WERI-Rb-1 (cell line): ENCODE results near the gene PER3.
A peak's percentile ranks its signal among the peaks of the same experiment; 100 is the strongest.

Source experiments
- DNase-seq: peaks from one replicate; pipeline ENCODE4 v3.0.0-alpha.2; 2020
- H3K27ac ChIP-seq: fragments of 250-450 bp; sonication (Bioruptor Pico); 2 replicates; pipeline ENCODE4 v1.5.1; 2020; ENCODE audit warnings: mild to moderate bottlenecking, moderate library complexity
- H3K27me3 ChIP-seq: fragments of 250-450 bp; sonication (Bioruptor Pico); 2 replicates; pipeline ENCODE4 v1.5.1; 2021; ENCODE audit warnings: mild to moderate bottlenecking, low read depth, moderate library complexity; ENCODE audit not compliant: insufficient read depth, severe bottlenecking
- H3K36me3 ChIP-seq: fragments of 250-450 bp; sonication (Bioruptor Pico); 2 replicates; pipeline ENCODE4 v1.5.1; 2020; ENCODE audit warnings: mild to moderate bottlenecking, moderate library complexity
- H3K4me3 ChIP-seq: 2 replicates; pipeline ENCODE4 v1.5.1; 2011; ENCODE audit warnings: low read depth, mild to moderate bottlenecking, control low read depth, low read length
- H3K9me3 ChIP-seq: fragments of 250-450 bp; sonication (Bioruptor Pico); 2 replicates; pipeline ENCODE4 v1.5.1; 2021; ENCODE audit warnings: mild to moderate bottlenecking, moderate library complexity; ENCODE audit not compliant: severe bottlenecking
- TF ChIP-seq, protein P1 (sequence below): IDR thresholded peaks from 2 replicates; pipeline ENCODE4 v1.5.1; 2011; ENCODE audit warnings: low read depth, mild to moderate bottlenecking, control low read depth, inconsistent platforms, low read length

The PER3 gene

DNA sequence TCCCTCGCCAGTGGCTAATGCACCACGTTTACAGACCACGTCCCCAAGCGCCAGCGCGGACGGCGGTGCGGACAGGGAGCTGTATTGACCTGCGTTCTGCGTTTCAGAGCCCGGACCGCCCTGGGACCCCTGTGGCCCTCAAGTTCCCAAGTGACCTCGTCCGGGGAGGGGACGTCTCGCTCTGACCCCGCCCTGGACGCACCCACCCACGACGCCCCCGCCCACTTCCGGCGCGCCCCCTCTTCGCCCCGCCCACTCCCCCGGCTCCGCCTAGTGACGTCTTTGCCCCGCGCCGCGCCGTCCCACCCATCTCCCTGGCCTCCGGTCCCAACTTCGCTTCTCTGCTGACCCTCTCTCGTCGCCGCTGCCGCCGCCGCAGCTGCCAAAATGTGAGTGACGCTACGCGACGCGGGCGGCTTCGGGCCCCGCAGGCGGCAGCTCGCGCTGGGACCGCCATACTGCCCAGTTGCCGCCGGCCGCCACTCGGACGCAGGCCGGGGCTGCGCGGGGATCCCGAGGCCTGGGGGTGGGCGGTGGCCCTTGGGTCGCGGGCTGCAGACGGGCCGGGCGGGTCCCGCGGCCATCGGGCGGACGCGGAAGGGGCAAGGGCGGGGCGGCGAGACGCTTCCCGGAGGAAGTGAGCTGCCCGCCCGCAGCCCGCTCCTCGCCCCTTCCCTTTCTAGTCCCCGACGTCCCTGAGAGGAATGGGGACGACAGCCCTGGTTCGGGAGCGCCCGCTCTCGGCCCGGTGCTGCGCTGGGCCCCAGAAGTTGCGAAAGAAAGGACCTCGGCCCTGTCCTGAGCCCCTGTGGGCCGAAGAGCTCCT lies 12.9 kb upstream of the PER3 start, which contains the start of gene VAMP3:
Gene VAMP3 (plus strand): TSS at position 300 of the 826 bp plus-strand sequence. CDS start 88 bp downstream, at position 388.
- TF ChIP-seq, protein P1, sequence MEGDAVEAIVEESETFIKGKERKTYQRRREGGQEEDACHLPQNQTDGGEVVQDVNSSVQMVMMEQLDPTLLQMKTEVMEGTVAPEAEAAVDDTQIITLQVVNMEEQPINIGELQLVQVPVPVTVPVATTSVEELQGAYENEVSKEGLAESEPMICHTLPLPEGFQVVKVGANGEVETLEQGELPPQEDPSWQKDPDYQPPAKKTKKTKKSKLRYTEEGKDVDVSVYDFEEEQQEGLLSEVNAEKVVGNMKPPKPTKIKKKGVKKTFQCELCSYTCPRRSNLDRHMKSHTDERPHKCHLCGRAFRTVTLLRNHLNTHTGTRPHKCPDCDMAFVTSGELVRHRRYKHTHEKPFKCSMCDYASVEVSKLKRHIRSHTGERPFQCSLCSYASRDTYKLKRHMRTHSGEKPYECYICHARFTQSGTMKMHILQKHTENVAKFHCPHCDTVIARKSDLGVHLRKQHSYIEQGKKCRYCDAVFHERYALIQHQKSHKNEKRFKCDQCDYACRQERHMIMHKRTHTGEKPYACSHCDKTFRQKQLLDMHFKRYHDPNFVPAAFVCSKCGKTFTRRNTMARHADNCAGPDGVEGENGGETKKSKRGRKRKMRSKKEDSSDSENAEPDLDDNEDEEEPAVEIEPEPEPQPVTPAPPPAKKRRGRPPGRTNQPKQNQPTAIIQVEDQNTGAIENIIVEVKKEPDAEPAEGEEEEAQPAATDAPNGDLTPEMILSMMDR, result no peak
- Histone ChIP-seq H3K36me3 (peaks cover 12% of the 10 kb centered on the region), H3K27me3 (no peaks in the 10 kb centered on the region), H3K27ac (peak within 1 kb of the TSS; percentile 68), H3K9me3 (no peaks in the 10 kb centered on the region), H3K4me3 (peak within 1 kb of the TSS; percentile 88)
- peak; percentile 89 for DNase-seq

DNA sequence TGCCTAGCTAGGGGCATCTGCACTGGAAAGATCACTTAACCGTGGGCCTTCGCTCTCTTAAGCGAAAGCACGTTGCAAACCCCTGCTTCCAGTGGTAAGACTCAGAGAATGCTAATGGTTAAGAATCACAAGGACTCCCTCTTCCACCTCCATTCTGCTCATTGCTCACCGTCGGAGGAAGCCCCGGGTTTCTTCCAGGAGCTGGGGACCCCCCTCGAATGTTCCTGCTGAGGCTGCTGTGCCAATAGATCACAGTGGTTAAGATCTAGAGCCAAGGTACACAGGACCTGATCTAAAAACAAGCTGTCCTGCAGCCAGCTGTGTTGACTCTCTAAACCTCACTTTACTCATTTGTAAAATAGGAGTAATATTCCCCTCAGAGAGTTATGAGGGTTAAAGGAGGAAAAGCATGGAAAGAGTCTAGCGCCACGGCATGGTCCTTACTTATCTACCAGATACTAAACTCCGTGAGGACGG lies 12.2 kb upstream of the PER3 start:
- TF ChIP-seq, protein P1, result no peak
- Histone ChIP-seq H3K27ac (peak overlapping the region; percentile 68; the same call in 1 of the 2 replicates), H3K9me3 (no peaks in the 10 kb centered on the region), H3K4me3 (peak overlapping the region; percentile 88), H3K27me3 (no peaks in the 10 kb centered on the region), H3K36me3 (peaks cover 12% of the 10 kb centered on the region)
- DNase-seq, result no peak

DNA sequence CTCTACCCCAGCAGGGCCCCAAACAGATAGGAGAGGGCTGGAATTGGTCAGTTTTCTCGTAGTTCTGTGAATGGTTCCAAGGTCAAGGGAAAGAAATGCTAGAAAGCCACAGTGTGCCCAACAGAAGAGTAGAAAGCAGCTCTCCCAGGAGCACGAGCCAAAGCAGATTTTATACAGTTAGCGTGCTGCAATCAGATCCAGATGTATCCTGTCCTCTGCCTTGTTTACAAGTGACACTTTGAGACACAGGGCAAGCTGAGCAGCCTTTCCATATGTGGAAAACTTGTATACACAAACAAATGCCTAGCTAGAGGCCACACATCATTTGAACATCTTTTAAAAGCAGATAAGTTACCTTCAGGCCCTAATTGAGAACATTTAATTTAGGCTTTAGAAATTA lies 6.5 kb upstream of the PER3 start:
- TF ChIP-seq, protein P1, result no peak
- Histone ChIP-seq H3K27ac (no peak overlapping the region), H3K27me3 (no peaks in the 10 kb centered on the region), H3K36me3 (peaks cover 33% of the 10 kb centered on the region), H3K9me3 (no peaks in the 10 kb centered on the region), H3K4me3 (no peak overlapping the region)
- DNase-seq, result no peak

DNA sequence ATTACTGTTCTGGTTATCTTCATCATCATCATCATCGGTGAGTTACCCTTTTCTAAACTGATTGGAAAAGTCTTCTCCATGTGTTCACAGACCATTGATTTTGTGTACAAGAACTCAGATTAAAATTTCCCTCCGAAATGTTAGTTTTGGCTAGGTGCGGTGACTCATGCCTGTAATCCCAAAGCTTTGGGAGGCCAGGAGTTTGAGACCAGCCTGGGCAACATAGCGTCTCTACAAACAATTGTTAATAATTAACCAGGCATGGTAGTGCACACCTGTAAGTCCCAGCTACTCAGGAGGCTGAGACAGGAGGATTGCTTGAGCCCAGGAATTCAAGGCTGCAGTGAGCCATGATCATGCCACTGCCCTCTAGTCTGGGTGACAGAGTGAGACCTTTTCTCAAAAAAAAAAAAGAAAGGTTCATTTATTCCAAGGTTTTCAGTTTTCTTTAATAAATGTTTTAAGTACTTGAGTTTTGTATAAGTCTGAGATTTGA lies 5.9 kb upstream of the PER3 start:
- DNase-seq, result no peak
- Histone ChIP-seq H3K9me3 (no peaks in the 10 kb centered on the region), H3K36me3 (peaks cover 28% of the 10 kb centered on the region), H3K4me3 (no peak overlapping the region), H3K27ac (no peak overlapping the region), H3K27me3 (no peaks in the 10 kb centered on the region)
- TF ChIP-seq, protein P1, result no peak

DNA sequence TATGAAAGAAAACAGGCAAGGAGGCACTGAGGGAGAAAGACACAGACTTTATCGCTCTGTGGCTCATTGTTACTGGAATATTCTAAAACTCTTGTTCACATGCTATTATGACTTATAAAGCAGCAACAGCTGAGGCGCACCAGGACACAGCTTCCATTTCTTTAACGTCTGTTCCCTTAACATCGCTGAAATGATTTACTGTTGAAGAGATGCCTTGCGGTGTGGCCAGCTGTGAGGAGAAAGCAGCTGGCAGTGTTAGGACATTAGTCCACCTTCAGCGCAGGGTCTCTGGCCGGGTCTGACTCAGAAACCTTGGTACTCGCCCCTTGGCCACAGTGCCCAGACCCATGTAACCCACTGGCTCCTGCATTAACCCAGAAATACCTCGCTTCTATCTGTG lies 3.1 kb upstream of the PER3 start:
- Histone ChIP-seq H3K27me3 (no peaks in the 10 kb centered on the region), H3K36me3 (peaks cover 34% of the 10 kb centered on the region), H3K27ac (no peak overlapping the region), H3K9me3 (no peaks in the 10 kb centered on the region), H3K4me3 (no peak overlapping the region)
- no peak for DNase-seq
- TF ChIP-seq, protein P1, result no peak
